ENCODE results near the gene CMC2.

GRCh38 chr16:81006211-81006812, 373 bp downstream of the CMC2 start:
- TF ChIP-seq EZH2 (IDR thresholded peaks at IDR 0.05) (no peak), POLR2AphosphoS5 (IDR thresholded peaks at IDR 0.05; ENCODE audit: borderline replicate concordance, low read depth, low read length) (no peak)
